ENCODE measurements around the gene RTBDN. TPM values are rescaled to one million over a fixed set of nuclear protein-coding genes. Genes with fewer than 3 reads are reported as not detected.
A peak's percentile ranks its signal among the peaks of the same experiment; 100 is the strongest.

Gene RTBDN
- total and polyA plus RNA-seq, 9 donors: not detected

GRCh38 chr19:12788682-12789097 lies 45.7 kb downstream of the RTBDN start:
- DNase-seq: peak; percentile 86 to 90 (median 87)
- Histone ChIP-seq H3K36me3 (no peaks in the 10 kb centered on the region), H3K9me3 (no peaks in the 10 kb centered on the region), H3K27ac (peak overlapping the region; percentile 95 to 99), H3K27me3 (no peaks in the 10 kb centered on the region), H3K4me1 (ENCODE audit: insufficient read depth) (peaks cover 16% of the 10 kb centered on the region), H3K4me3 (peak overlapping the region; percentile 80)
- intact Hi-C loops (cut with DNase I): loop anchor here in 1 of 4 donors (10.0 kb wide), 1 partner anchor 1056 kb away; no protein-coding TSS in a partner anchor
- 1 to 2% (median 2%) methylated on average over 12 of the region's 12 CpGs for WGBS, 3 donors
- TF ChIP-seq POLR2A (IDR thresholded peaks at IDR 0.05) (no peak), CTCF (IDR thresholded peaks at IDR 0.05) (no peak), EP300 (IDR thresholded peaks at IDR 0.05) (no peak)

GRCh38 chr19:12788042-12788681 lies 46.2 kb downstream of the RTBDN start:
- H3K27me3 ChIP-seq: no peaks in the 10 kb centered on the region
- H3K9me3 ChIP-seq: no peaks in the 10 kb centered on the region
- no peaks in the 10 kb centered on the region for H3K36me3 ChIP-seq
- TF ChIP-seq POLR2A (IDR thresholded peaks at IDR 0.05) (no peak), EP300 (IDR thresholded peaks at IDR 0.05) (no peak), CTCF (IDR thresholded peaks at IDR 0.05) (no peak)
- peaks cover 17% of the 10 kb centered on the region for H3K4me1 ChIP-seq (ENCODE audit: insufficient read depth)
- H3K27ac ChIP-seq: peak overlapping the region; percentile 95 to 99
- 27 to 35% (median 34%) methylated on average over 4 of the region's 4 CpGs for WGBS, 3 donors
- intact Hi-C loops (cut with DNase I): loop anchor here in 1 of 4 donors (10.0 kb wide), 1 partner anchor 1057 kb away; no protein-coding TSS in a partner anchor
- no peak overlapping the region for H3K4me3 ChIP-seq
- DNase-seq: no peak

- Histone ChIP-seq H3K27ac (peak overlapping the region; percentile 72 to 99), H3K4me1 (ENCODE audit: insufficient read depth) (peaks cover 17% of the 10 kb centered on the region), H3K36me3 (no peaks in the 10 kb centered on the region), H3K9me3 (no peaks in the 10 kb centered on the region), H3K4me3 (no peak overlapping the region), H3K27me3 (no peaks in the 10 kb centered on the region)
- peak in 1 of 5 donors; percentile 13 for DNase-seq
- 59 to 70% (median 67%) methylated on average over 10 of the region's 10 CpGs for WGBS, 3 donors
- TF ChIP-seq CTCF (IDR thresholded peaks at IDR 0.05): no peak
- TF ChIP-seq EP300 (IDR thresholded peaks at IDR 0.05): no peak
- no peak for TF ChIP-seq POLR2A (IDR thresholded peaks at IDR 0.05)
- intact Hi-C loops (cut with DNase I): loop anchor here in 1 of 4 donors (10.0 kb wide), 1 partner anchor 1057 kb away; no protein-coding TSS in a partner anchor
These were observed 46.9 kb downstream of the RTBDN start for GRCh38 chr19:12787458-12787857.

- TF ChIP-seq EP300 (IDR thresholded peaks at IDR 0.05) (no peak), POLR2A (IDR thresholded peaks at IDR 0.05) (no peak), CTCF (IDR thresholded peaks at IDR 0.05) (no peak)
- WGBS, 3 donors: 66 to 75% (median 68%) methylated on average over 3 of the region's 3 CpGs
- Histone ChIP-seq H3K4me1 (ENCODE audit: insufficient read depth) (peaks cover 17% of the 10 kb centered on the region), H3K4me3 (no peak overlapping the region), H3K36me3 (no peaks in the 10 kb centered on the region), H3K27me3 (no peaks in the 10 kb centered on the region), H3K9me3 (no peaks in the 10 kb centered on the region), H3K27ac (peak overlapping the region; percentile 72 to 99)
- intact Hi-C loops (cut with DNase I): loop anchor here in 1 of 4 donors (10.0 kb wide), 1 partner anchor 1058 kb away; no protein-coding TSS in a partner anchor
- DNase-seq: peak in 1 of 5 donors; percentile 18
These were observed 47.4 kb downstream of the RTBDN start for GRCh38 chr19:12786952-12787351.
